ENCODE results near the gene FAM167B.
"Not testable (repeated sequence)": the region's sequence is repeated elsewhere in the genome, so short reads cannot be mapped to it uniquely, and the experiment has no call there.

FAM167B gene

DNA sequence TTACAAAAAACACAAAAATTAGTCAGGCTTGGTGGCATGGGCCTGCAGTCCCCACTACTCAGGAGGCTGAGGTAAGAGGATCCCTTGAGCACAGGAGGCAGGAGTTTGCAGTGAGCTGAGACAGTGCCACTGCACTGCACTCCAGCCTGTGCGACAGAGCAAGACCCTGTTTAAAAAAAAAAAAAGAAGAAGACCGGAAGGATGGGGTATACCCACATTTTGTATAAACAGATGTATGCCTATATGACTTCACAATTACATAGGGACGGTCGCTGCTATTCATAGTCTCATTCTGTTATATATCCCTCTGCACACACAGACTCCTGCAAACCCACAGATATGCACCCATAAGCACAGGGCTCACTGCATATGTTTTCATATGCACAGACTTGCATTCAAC, 16.7 kb downstream of the FAM167B start:
- no peak for DNase-seq

- DNase-seq = no peak
Measured at GRCh38 chr1:32265846-32266245, 18.8 kb downstream of the FAM167B start.

DNA sequence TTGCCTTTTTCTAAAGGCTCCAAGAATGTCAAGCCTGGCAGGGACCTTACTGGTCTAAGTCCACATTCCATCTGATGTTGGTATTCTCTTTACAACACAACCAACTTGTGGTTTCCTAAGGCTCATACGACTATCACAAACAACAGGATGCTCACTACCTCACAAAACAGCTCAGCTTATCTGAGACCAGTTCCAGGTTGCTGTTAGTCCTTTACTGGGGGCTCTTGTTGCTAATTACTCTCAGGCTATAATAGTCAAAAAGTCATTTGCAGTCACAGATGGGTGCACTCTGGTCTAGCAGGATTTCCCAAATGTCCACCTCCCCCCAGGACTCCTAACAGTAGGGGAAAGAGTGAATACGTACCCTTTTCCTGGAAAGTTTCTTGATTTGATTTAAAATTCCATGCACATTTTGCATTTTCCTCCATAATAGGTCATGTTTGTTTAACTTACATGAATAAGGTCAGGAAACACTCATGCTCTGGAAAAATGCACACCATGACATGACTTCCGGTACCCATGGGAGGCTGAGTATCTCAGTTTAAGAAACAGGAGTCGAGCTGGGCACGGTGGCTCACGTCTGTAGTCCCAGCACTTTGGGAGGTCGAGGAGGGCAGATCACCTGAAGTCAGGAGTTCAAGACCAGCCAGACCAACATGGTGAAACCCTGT, 20.0 kb downstream of the FAM167B start:
- DNase-seq = no peak

DNA sequence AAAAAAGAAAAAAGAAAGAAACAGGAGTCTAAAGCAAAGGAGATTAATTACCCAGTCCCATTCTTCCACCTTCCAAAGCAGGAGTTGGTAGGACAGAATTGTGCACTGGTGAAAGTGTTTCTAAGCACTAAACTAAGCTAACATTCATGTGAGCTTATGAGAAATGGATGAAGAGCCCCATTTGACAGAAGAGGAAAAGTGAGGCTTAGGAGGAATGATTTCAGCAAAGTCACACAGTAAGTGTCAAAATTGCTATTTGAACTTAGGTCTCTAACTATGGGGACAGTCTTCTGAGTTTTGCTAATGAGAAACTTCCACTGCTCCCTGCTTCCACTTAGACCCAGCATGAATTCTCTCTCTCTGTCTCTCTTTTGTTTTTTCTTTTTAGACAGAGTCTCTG, 22.7 kb downstream of the FAM167B start:
- DNase-seq = no peak

DNA sequence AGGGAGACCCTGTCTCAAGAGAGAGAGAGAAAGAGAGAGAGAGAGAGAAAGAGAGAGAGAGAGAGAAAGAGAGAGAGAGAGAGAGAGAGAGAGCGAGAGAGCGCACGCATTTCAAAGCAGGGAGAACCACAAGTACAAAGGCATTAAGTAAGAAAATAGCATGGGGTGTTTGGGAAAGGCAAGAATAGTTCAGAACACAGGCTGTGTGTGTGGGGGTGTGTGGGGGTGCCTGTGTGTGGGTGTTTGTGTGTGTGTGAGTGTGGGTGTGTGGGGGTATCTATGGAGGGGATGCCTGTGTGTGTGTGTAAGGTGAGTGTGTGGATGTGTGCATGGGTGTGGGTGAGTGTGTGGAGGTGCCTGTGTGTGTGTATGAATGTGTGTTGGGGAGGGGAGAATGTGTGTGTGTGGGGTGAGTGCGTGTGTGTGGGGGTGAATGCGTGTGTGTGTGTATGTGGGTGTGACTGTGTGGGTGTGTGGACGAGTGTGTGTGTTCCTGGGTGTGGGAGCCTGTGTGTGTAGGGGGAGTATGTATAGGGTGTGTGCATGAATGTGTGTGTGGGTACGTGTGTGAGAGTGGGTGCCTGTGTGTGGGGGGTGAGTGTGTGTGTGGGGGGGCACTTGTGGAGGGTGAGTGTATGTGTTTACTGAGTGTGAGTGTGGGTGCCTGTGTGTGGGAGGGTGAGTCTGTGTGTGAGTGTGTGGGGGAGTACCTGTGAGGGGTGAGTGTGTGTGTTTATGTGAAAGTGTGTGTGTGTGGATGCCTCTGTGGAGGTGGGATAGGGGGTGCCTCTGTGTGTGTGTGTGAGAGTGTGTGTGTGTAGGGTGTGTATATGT, 25.8 kb downstream of the FAM167B start:
- peak; percentile 39 for DNase-seq

DNA sequence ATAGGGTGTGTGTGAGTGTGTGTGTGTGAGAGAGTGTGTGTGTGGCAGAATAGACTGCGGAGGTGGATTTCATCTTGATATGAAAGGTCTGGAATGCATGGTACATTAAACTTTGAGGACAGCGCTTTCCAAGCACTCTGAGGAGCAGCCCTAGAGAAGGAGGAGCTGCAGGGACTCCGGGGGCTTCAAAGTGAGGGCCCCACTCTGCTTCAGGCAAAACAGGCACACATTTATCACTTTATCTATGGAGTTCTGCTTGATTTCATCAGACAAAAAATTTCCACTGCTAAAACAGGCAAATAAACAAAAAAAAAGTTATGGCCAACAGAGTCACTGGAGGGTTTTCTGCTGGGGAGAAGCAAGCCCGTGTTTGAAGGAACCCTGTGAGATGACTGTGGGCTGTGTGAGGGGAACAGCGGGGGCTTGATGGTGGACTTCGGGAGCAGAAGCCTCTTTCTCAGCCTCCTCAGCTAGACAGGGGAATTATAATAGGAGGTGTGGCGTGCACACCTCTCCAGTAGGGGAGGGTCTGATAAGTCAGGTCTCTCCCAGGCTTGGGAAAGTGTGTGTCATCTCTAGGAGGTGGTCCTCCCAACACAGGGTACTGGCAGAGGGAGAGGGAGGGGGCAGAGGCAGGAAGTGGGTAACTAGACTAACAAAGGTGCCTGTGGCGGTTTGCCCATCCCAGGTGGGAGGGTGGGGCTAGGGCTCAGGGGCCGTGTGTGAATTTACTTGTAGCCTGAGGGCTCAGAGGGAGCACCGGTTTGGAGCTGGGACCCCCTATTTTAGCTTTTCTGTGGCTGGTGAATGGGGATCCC, 26.6 kb downstream of the FAM167B start:
- peak; percentile 81 for DNase-seq

GRCh38 chr1:32274646-32275340, 27.8 kb downstream of the FAM167B start:
- no peak for DNase-seq

- DNase-seq = no peak
Measured at GRCh38 chr1:32275424-32275823, 28.4 kb downstream of the FAM167B start.

- no peak for DNase-seq
Measured at GRCh38 chr1:32276032-32276782, 29.2 kb downstream of the FAM167B start.

DNA sequence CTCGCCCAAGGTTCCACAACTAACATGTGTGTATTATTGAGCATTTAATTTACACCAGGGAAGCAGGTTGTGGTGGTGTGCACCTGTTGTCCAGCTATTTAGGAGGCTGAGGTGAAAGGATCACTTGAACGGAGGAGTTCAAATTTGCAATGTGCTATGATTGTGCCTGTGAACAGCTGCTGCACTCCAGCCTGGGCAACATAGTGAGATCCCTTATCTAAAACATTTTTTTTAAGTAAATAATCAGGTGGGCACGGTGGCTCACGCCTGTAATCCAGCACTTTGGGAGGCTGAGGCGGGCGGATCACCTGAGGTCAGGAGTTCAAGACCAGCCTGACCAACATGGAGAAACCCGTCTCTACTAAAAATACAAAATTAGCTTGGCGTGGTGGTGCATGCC, 37.8 kb downstream of the FAM167B start:
- not testable (repeated sequence) for DNase-seq

GRCh38 chr1:32285658-32286057, 38.6 kb downstream of the FAM167B start:
- no peak for DNase-seq

GRCh38 chr1:32286763-32287162, 39.7 kb downstream of the FAM167B start:
- DNase-seq = no peak

GRCh38 chr1:32289256-32289655, 42.2 kb downstream of the FAM167B start:
- no peak for DNase-seq

GRCh38 chr1:32291145-32291707, 44.2 kb downstream of the FAM167B start:
- no peak for DNase-seq

DNA sequence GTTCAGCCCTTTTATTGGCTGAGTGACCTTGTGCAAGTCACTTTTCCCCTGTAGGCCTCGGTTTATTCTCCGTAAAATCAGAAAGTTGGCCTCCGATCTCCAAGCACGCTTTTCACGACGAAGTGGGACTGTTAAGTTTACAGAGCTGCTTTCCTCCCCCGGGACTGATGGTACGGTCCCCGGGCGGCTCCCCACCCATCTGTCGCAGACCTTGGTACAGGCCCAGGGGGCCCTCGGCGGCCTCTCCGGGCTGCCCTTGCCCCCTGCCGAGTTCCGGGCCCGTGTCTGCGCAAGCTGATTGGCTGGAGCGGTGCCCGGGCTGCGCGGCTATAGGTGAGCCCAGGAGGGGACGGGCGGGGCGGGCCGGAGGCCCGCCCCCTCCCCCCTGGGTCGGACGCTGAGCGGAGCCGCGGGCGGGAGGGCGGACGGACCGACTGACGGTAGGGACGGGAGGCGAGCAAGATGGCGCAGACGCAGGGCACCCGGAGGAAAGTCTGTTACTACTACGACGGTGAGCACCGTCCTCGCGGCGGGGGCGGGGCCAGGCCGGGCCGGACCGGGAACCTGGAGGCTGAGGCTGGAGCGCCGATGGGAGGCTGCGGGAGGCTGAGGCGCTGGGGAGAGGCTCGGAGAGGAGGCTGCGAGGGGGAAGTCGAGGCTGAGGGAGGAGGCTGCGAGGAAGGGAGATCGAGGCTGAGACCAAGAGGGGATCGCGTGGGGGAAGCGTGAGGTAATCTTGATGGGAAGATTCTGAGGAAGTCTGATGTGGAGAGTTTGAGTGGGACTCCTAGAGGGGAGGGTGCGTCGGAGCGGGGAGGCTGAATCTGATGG, 44.9 kb downstream of the FAM167B start, which contains the start of gene HDAC1:
Gene HDAC1, plus strand, starts transcription at position 376 of the 831 bp plus-strand sequence. Its CDS starts 87 bp downstream, at position 463.
- DNase-seq = peak; percentile 96

- DNase-seq = not testable (repeated sequence)
Measured at GRCh38 chr1:32298211-32298610, 51.2 kb downstream of the FAM167B start.
